Fibroblast of lung (primary cell): ENCODE data around the gene MRPL38. TPM values are rescaled to one million over a fixed set of nuclear protein-coding genes. Genes with fewer than 3 reads are reported as not detected.

Source experiments
- DNase-seq, 2 donors: peaks; one replicate each; pipeline versions ENCODE4 v3.0.0 to v3.0.0-alpha.2; 2010; ENCODE audit warnings: low read depth in 2 of 2
- H2AFZ ChIP-seq: 2 replicates; pipeline ENCODE4 v1.5.1; 2012; ENCODE audit warnings: low read length, control low read depth, inconsistent platforms
- H3K27ac ChIP-seq: 2 replicates; pipeline ENCODE4 v1.5.1; 2011; ENCODE audit warnings: low read length, control low read depth; ENCODE audit not compliant: insufficient read depth
- H3K27me3 ChIP-seq: 2 replicates; pipeline ENCODE4 v1.5.1; 2011; ENCODE audit warnings: mild to moderate bottlenecking, low read length; ENCODE audit not compliant: control insufficient read depth, insufficient read depth
- H3K36me3 ChIP-seq: 2 replicates; pipeline ENCODE4 v1.5.1; 2011; ENCODE audit warnings: low read length; ENCODE audit not compliant: control insufficient read depth, insufficient read depth
- H3K4me1 ChIP-seq: 2 replicates; pipeline ENCODE4 v1.5.1; 2011; ENCODE audit warnings: low read length; ENCODE audit not compliant: control insufficient read depth, insufficient read depth; ENCODE audit errors: extremely low read depth
- H3K4me2 ChIP-seq: 2 replicates; pipeline ENCODE4 v1.5.1; 2011; ENCODE audit warnings: low read length, control low read depth; ENCODE audit not compliant: insufficient read depth; ENCODE audit errors: extremely low read depth
- H3K4me3 ChIP-seq, 4 experiments: fragments of 200-600 bp in 1 of 4; sonication (generic) in 1 of 4; replicated peaks in 1 of 4; 2 replicates each; pipeline ENCODE4 v1.5.1; 2011 to 2016; ENCODE audit warnings: low read length in 4 of 4, low read depth in 3 of 4, mild to moderate bottlenecking in 3 of 4, control low read depth in 2 of 4, inconsistent platforms in 1 of 4, mixed read lengths in 1 of 4; ENCODE audit not compliant: insufficient read depth in 1 of 4; ENCODE audit errors: control extremely low read depth in 1 of 4
- H3K79me2 ChIP-seq: 2 replicates; pipeline ENCODE4 v1.5.1; 2012; ENCODE audit warnings: mild to moderate bottlenecking, low read length, inconsistent platforms; ENCODE audit not compliant: control insufficient read depth, insufficient read depth
- H3K9ac ChIP-seq: 2 replicates; pipeline ENCODE4 v1.5.1; 2011; ENCODE audit warnings: mild to moderate bottlenecking, low read length, control low read depth; ENCODE audit not compliant: insufficient read depth
- H3K9me3 ChIP-seq: 2 replicates; pipeline ENCODE4 v1.5.1; 2012; ENCODE audit warnings: low read depth, low read length; ENCODE audit not compliant: control insufficient read depth, insufficient read depth
- H4K20me1 ChIP-seq: 2 replicates; pipeline ENCODE4 v1.5.1; 2011; ENCODE audit warnings: low read length; ENCODE audit not compliant: control insufficient read depth, insufficient read depth; ENCODE audit errors: extremely low read depth
- EZH2 ChIP-seq: IDR thresholded peaks from 2 replicates; pipeline ENCODE4 v1.5.1; 2012; ENCODE audit warnings: low read length, control low read depth, mild to moderate bottlenecking; ENCODE audit errors: missing control alignments
- polyA plus RNA-seq, 2 donors: library from polyadenylated mRNA; depleted of rRNA in 1 of 2; stranded (reverse) in 1 of 2; unstranded in 1 of 2; fragments of >200 nt; gene quantifications; 2 replicates each; pipeline ENCODE4 v1.2.1, GENCODE V29; 2011 to 2012; ENCODE audit warnings: missing spikeins in 1 of 2
- total RNA-seq: library from RNA; depleted of rRNA; stranded (reverse); fragments of >200 nt; gene quantifications from 2 replicates; pipeline ENCODE4 v1.2.1, GENCODE V29; 2014
- TF ChIP-seq, protein P1 (sequence below), 2 donors: IDR thresholded peaks in 1 of 2; conservative IDR thresholded peaks in 1 of 2; 1 replicate in 1 of 2; 2 replicates in 1 of 2; pipeline ENCODE4 v1.5.1; 2011 to 2012; ENCODE audit warnings: low read length in 2 of 2, control low read depth in 1 of 2, inconsistent platforms in 1 of 2, low read depth in 1 of 2, mild to moderate bottlenecking in 1 of 2

Gene MRPL38
- total and polyA plus RNA-seq, 2 donors (not counting 1 experiment from before 2014, with no cell fraction given): 19.3 to 36.0 TPM

DNA sequence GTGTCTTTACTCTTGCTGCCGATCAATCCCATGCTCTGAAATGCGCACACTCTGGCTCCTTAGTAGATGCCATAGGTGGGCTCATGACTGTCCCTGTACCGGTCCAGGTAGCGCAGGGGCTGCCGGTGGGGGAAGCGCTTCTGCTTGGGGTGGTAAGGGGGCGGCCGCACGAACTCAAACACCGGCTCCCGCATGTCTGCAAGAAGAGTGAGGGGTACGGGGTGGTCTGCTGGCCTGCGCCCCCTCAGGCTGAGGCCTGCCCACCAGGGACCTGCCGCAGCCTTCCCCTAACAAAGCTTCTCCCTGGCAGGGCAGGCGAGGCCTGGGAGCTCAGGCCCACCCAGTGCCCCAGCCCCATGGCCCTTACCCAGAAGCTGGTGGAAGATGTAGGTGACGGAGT is 5.9 kb downstream of the MRPL38 start:
- no peaks in the 10 kb centered on the region for H3K9me3 ChIP-seq
- peaks cover 12% of the 10 kb centered on the region for H3K79me2 ChIP-seq
- H3K4me2 ChIP-seq: no peak overlapping the region
- no peak overlapping the region for H3K9ac ChIP-seq
- TF ChIP-seq, protein P1, sequence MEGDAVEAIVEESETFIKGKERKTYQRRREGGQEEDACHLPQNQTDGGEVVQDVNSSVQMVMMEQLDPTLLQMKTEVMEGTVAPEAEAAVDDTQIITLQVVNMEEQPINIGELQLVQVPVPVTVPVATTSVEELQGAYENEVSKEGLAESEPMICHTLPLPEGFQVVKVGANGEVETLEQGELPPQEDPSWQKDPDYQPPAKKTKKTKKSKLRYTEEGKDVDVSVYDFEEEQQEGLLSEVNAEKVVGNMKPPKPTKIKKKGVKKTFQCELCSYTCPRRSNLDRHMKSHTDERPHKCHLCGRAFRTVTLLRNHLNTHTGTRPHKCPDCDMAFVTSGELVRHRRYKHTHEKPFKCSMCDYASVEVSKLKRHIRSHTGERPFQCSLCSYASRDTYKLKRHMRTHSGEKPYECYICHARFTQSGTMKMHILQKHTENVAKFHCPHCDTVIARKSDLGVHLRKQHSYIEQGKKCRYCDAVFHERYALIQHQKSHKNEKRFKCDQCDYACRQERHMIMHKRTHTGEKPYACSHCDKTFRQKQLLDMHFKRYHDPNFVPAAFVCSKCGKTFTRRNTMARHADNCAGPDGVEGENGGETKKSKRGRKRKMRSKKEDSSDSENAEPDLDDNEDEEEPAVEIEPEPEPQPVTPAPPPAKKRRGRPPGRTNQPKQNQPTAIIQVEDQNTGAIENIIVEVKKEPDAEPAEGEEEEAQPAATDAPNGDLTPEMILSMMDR (conservative IDR thresholded peaks at IDR 0.05 in 1 of 2, IDR thresholded peaks at IDR 0.05 in 1 of 2; ENCODE audit: low read depth in 1 of 2, low read length in 2 of 2): no peak
- H2AFZ ChIP-seq: no peak overlapping the region
- no peak overlapping the region for H3K4me3 ChIP-seq
- H3K36me3 ChIP-seq: peaks cover 15% of the 10 kb centered on the region
- peaks cover 2% of the 10 kb centered on the region for H4K20me1 ChIP-seq
- H3K4me1 ChIP-seq: peaks cover 7% of the 10 kb centered on the region
- DNase-seq: no peak
- H3K27ac ChIP-seq: no peak overlapping the region
- no peaks in the 10 kb centered on the region for H3K27me3 ChIP-seq

DNA sequence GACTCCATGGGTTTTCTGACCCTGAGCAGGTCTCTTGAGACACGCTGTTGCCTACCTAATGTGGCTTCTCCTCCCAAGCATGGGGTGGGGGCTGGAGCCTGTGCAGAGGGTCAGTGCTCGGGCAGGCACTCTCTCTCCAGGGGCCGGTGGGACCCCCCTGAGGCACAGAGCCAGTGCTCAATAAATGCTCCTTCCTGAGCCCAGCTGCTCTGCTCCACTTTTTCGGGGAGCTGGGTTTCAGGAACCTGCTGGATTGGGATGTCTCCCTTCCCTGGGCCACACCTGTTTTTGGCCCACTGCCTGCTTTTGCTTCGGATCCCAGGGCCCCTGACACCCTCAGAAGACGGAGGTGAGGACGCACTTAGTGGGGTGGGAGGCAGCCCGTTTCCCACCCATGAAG is 6.6 kb downstream of the MRPL38 start:
- no peak for DNase-seq
- Histone ChIP-seq H3K9ac (no peak overlapping the region), H3K27ac (no peak overlapping the region), H3K9me3 (no peaks in the 10 kb centered on the region), H3K27me3 (no peaks in the 10 kb centered on the region), H2AFZ (no peak overlapping the region), H3K79me2 (peaks cover 12% of the 10 kb centered on the region), H3K4me1 (peaks cover 7% of the 10 kb centered on the region), H3K4me3 (no peak overlapping the region), H4K20me1 (peaks cover 2% of the 10 kb centered on the region), H3K4me2 (no peak overlapping the region), H3K36me3 (peaks cover 15% of the 10 kb centered on the region)
- no peak for TF ChIP-seq EZH2
- TF ChIP-seq, protein P1 (conservative IDR thresholded peaks at IDR 0.05 in 1 of 2, IDR thresholded peaks at IDR 0.05 in 1 of 2; ENCODE audit: low read depth in 1 of 2, low read length in 2 of 2): no peak

DNA sequence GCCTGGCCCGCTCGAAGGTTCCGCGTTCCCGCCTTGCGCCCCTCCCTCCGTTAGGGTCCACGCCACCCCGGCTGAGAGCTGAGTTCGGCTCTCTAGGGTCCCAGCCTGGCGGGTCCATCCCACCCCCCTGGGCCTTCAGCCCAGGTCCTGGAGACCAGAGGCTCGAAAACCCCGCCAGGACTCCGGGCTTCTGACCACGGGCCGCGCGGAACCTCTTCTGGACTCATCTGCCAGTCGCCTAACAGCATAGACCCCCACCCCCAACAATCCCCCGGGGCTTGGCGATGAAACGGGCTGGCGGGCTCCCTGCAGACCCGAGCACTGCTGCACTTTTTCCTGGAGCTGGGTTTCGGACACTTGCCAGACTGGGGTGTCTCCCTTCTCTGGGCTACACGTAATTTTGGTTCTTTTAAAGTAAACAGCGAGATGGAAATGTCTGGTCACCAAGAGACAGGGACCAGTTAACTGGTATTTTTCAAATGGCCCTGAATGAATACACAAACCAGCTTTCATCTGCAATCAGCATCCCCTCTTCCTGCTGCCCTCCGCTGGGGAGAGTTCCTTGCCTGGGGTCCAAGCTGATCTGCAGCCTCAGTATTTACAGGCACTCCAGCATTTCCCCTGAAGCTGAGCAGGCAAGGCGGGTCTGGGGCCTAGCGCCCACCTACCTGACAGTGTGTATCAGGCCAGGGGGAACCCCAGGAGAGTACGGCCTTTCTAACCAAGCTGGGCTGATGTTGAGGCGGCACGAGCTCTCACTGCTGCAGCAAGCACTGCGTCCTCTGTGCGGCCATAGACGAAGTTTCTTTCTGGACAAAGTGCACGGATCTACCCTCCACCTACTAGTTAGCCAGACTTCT is 7.3 kb downstream of the MRPL38 start:
- peaks cover 12% of the 10 kb centered on the region for H3K79me2 ChIP-seq
- peak overlapping the region; percentile 40 for H3K9ac ChIP-seq
- H3K4me2 ChIP-seq: peak overlapping the region; percentile 58
- DNase-seq: no peak
- peaks cover 2% of the 10 kb centered on the region for H4K20me1 ChIP-seq
- TF ChIP-seq, protein P1 (conservative IDR thresholded peaks at IDR 0.05 in 1 of 2, IDR thresholded peaks at IDR 0.05 in 1 of 2; ENCODE audit: low read depth in 1 of 2, low read length in 2 of 2): no peak
- TF ChIP-seq EZH2: no peak
- H3K4me1 ChIP-seq: peaks cover 7% of the 10 kb centered on the region
- H3K9me3 ChIP-seq: no peaks in the 10 kb centered on the region
- peak overlapping the region in 3 of 4 experiments; percentile 37 to 77 (median 59) for H3K4me3 ChIP-seq
- peak overlapping the region; percentile 74 for H3K27ac ChIP-seq
- H3K36me3 ChIP-seq: peaks cover 15% of the 10 kb centered on the region
- H2AFZ ChIP-seq: peak overlapping the region; percentile 35
- H3K27me3 ChIP-seq: no peaks in the 10 kb centered on the region
